A549 (cell line): ENCODE results near the gene SLC8A1. TPM values are rescaled to one million over a fixed set of nuclear protein-coding genes. Genes with fewer than 3 reads are reported as not detected.

Experiments used
- ATAC-seq, 2 experiments: fragments of 200-7000 bp in 1 of 2; fragments of >200 bp in 1 of 2; cut with Nextera tagmentation in 1 of 2; cut with Tn5 transposase in 1 of 2; 3 replicates each; pipeline versions ENCODE4 v1.8.0 to v1.9.1; 2018 to 2020; ENCODE audit warnings: mild to moderate bottlenecking in 1 of 2, moderate library complexity in 1 of 2
- CTCF ChIA-PET: fragments of 300-600 bp; sonication (Branson Sonifier 250); formaldehyde crosslinking; extraction: SDS; loops from one replicate; lab custom pipeline; 2021; ENCODE audit warnings: antibody characterized with exemption, inconsistent platforms; lab: Yijun Ruan, JAX
- POLR2A ChIA-PET: fragments of 350-600 bp; formaldehyde crosslinking; extraction: SDS; loops from one replicate; lab custom pipeline; 2021; ENCODE audit warnings: antibody characterized with exemption, inconsistent platforms; lab: Yijun Ruan, JAX
- DNase-seq, 2 experiments: peaks; one replicate each; pipeline versions ENCODE4 v3.0.0 to v3.0.0-alpha.2; 2011 to 2016; ENCODE audit warnings: low read depth in 1 of 2, low spot score in 1 of 2
- FAIRE-seq: peaks from 2 replicates; lab custom pipeline; 2011; peaks lifted over from hg19 to GRCh38; lab: Jason Lieb, UNC
- H3K27ac ChIP-seq, 2 experiments: fragments of >200 bp; sonication (Bioruptor Twin); formaldehyde crosslinking; 3 replicates each; pipeline ENCODE4 v1.5.1; 2016 to 2017
- H3K4me1 ChIP-seq: fragments of >200 bp; sonication (Bioruptor Twin); formaldehyde crosslinking; 3 replicates; pipeline ENCODE4 v1.6.1; 2016
- H3K4me2 ChIP-seq: fragments of >200 bp; sonication (Bioruptor Twin); formaldehyde crosslinking; 3 replicates; pipeline ENCODE4 v1.6.1; 2016
- H3K4me3 ChIP-seq: fragments of >200 bp; sonication (Bioruptor Twin); formaldehyde crosslinking; 3 replicates; pipeline ENCODE4 v1.5.1; 2016
- H3K9me3 ChIP-seq: fragments of >200 bp; sonication (Bioruptor Twin); formaldehyde crosslinking; 3 replicates; pipeline ENCODE4 v1.6.1; 2016
- BCL3 ChIP-seq: fragments of >200 bp; sonication (Bioruptor Twin); formaldehyde crosslinking; IDR thresholded peaks from 3 replicates; pipeline ENCODE4 v1.6.1; 2016
- CBX8 ChIP-seq: fragments of 200-600 bp; sonication (generic); IDR thresholded peaks from 2 replicates; pipeline ENCODE4 v1.6.1; 2016
- CHD4 ChIP-seq: fragments of 200-600 bp; sonication (generic); IDR thresholded peaks from 2 replicates; pipeline ENCODE4 v1.6.1; 2016; ENCODE audit warnings: antibody characterized with exemption, mild to moderate bottlenecking, borderline replicate concordance
- E2F6 ChIP-seq: IDR thresholded peaks from 2 replicates; pipeline ENCODE4 v1.6.1; 2012; ENCODE audit warnings: low read depth, borderline replicate concordance
- EHF ChIP-seq: fragments of 250-450 bp; sonication (Bioruptor Pico); IDR thresholded peaks from 2 replicates; pipeline ENCODE4 v1.5.0; 2020; ENCODE audit warnings: mild to moderate bottlenecking
- EHMT2 ChIP-seq: fragments of 200-600 bp; sonication (generic); IDR thresholded peaks from 2 replicates; pipeline ENCODE4 v1.6.1; 2016; ENCODE audit warnings: antibody characterized with exemption, low read depth, mild to moderate bottlenecking, moderate library complexity
- ELK1 ChIP-seq: fragments of 150-350 bp; IDR thresholded peaks from 2 replicates; pipeline ENCODE4 v1.6.1; 2014; ENCODE audit warnings: low read depth, mild to moderate bottlenecking, low read length
- FOSB ChIP-seq: fragments of 250-450 bp; sonication (Bioruptor Pico); IDR thresholded peaks from 2 replicates; pipeline ENCODE4 v1.5.0; 2020; ENCODE audit warnings: mild to moderate bottlenecking, moderate library complexity
- FOXS1 ChIP-seq: fragments of 250-450 bp; sonication (Bioruptor Pico); IDR thresholded peaks from 2 replicates; pipeline ENCODE4 v1.5.0; 2020; ENCODE audit warnings: mild to moderate bottlenecking, moderate library complexity
- GATA3 ChIP-seq: IDR thresholded peaks from 2 replicates; pipeline ENCODE4 v1.6.1; 2012; ENCODE audit warnings: borderline replicate concordance
- HDAC2 ChIP-seq: fragments of 200-600 bp; sonication (generic); IDR thresholded peaks from 2 replicates; pipeline ENCODE4 v1.6.1; 2016
- HES2 ChIP-seq: fragments of >200 bp; sonication (Bioruptor Twin); formaldehyde crosslinking; IDR thresholded peaks from 2 replicates; pipeline ENCODE4 v1.6.1; 2016
- HEYL ChIP-seq: fragments of 250-450 bp; sonication (Bioruptor Pico); IDR thresholded peaks from 2 replicates; pipeline ENCODE4 v1.8.0; 2021; ENCODE audit warnings: mild to moderate bottlenecking, moderate library complexity
- JUNB ChIP-seq: fragments of >200 bp; sonication (Bioruptor Twin); formaldehyde crosslinking; IDR thresholded peaks from 2 replicates; pipeline ENCODE4 v1.6.1; 2016
- KDM5A ChIP-seq: fragments of 200-600 bp; sonication (generic); IDR thresholded peaks from 2 replicates; pipeline ENCODE4 v1.6.1; 2016; ENCODE audit warnings: antibody characterized with exemption, mild to moderate bottlenecking
- MAFK ChIP-seq: fragments of 450-650 bp; IDR thresholded peaks from 2 replicates; pipeline ENCODE4 v1.6.1; 2014; ENCODE audit not compliant: partially characterized antibody
- MAX ChIP-seq: IDR thresholded peaks from 2 replicates; pipeline ENCODE4 v1.6.1; 2012
- MYC ChIP-seq: IDR thresholded peaks from 2 replicates; pipeline ENCODE4 v1.6.1; 2012; ENCODE audit warnings: mild to moderate bottlenecking, inconsistent platforms, low read length, improper control_type of control experiment, borderline replicate concordance
- NFE2L2 ChIP-seq: fragments of 150-350 bp; conservative IDR thresholded peaks from 2 replicates; pipeline ENCODE4 v1.6.1; 2014; ENCODE audit warnings: low read length
- NPAS2 ChIP-seq: fragments of 250-450 bp; sonication (Bioruptor Pico); IDR thresholded peaks from 2 replicates; pipeline ENCODE4 v1.8.0; 2022; ENCODE audit warnings: mild to moderate bottlenecking, moderate library complexity, borderline replicate concordance
- NR3C1 ChIP-seq: fragments of >200 bp; sonication (Bioruptor Twin); formaldehyde crosslinking; IDR thresholded peaks from 3 replicates; pipeline ENCODE4 v1.6.1; 2017
- PBX3 ChIP-seq: IDR thresholded peaks from 2 replicates; pipeline ENCODE4 v1.6.1; 2012
- POLR2AphosphoS2 ChIP-seq: conservative IDR thresholded peaks from 2 replicates; pipeline ENCODE4 v1.6.1; 2012; ENCODE audit warnings: low read length, improper control_type of control experiment, inconsistent platforms
- RCOR1 ChIP-seq: fragments of 150-350 bp; IDR thresholded peaks from 2 replicates; pipeline ENCODE4 v1.6.1; 2014; ENCODE audit warnings: antibody characterized with exemption, low read length, low read depth
- SMC3 ChIP-seq: fragments of >200 bp; sonication (Bioruptor Twin); formaldehyde crosslinking; IDR thresholded peaks from 3 replicates; pipeline ENCODE4 v1.6.1; 2018; ENCODE audit warnings: inconsistent platforms
- SREBF2 ChIP-seq: fragments of 450-650 bp; IDR thresholded peaks from 2 replicates; pipeline ENCODE4 v1.6.1; 2014; ENCODE audit warnings: mild to moderate bottlenecking, moderate library complexity
- TP53 ChIP-seq: fragments of 250-450 bp; sonication (Bioruptor Pico); IDR thresholded peaks from 2 replicates; pipeline ENCODE4 v1.5.0; 2021; ENCODE audit warnings: mild to moderate bottlenecking, moderate library complexity
- USF2 ChIP-seq: fragments of 450-650 bp; IDR thresholded peaks from 2 replicates; pipeline ENCODE4 v1.6.1; 2014; ENCODE audit warnings: antibody characterized with exemption
- ZC3H11A ChIP-seq: fragments of 450-650 bp; IDR thresholded peaks from 2 replicates; pipeline ENCODE4 v1.6.1; 2014; ENCODE audit warnings: antibody characterized with exemption, mild to moderate bottlenecking
- ZFP36 ChIP-seq: fragments of 450-650 bp; IDR thresholded peaks from 2 replicates; pipeline ENCODE4 v1.6.1; 2014; ENCODE audit warnings: borderline replicate concordance; ENCODE audit not compliant: partially characterized antibody
- WGBS: methylation state at CpG from one replicate; pipeline ENCODE4 v1.1.6; 2017; ENCODE audit errors: missing lambda C conversion rate; 5-methylcytosine and 5-hydroxymethylcytosine counted together
- polyA plus RNA-seq, 4 experiments: library from polyadenylated mRNA; depleted of rRNA in 3 of 4; stranded (reverse); fragments of >200 nt; fragmentation: RNase III in 1 of 4; extraction: RNeasy Plus Mini Kit Qiagen cat#74134 plus additional on column Dnase treatment in 1 of 4; gene quantifications; 2 replicates in 3 of 4; 3 replicates in 1 of 4; pipeline ENCODE4 v1.2.3, GENCODE V29; 2011 to 2017

The SLC8A1 gene
- polyA plus RNA-seq, 2 of the 4 experiments (the other 2 are of a cell fraction) = 0.28 to 0.92 TPM

- no peak overlapping the region for H3K27ac ChIP-seq
- FAIRE-seq (no peak), DNase-seq (no peak), ATAC-seq (no peak)
- CTCF ChIA-PET = interaction anchor here (0.6 kb wide), 1 partner anchor 56 kb away, joined by 3 read pairs; no protein-coding TSS in a partner anchor
- no peak overlapping the region for H3K4me3 ChIP-seq
- no peak overlapping the region for H3K4me2 ChIP-seq
- TF ChIP-seq EHF (CRISPR knock-in tag) = no peak
- TF ChIP-seq GATA3 = no peak
- TF ChIP-seq ZFP36 = no peak
- no peak for TF ChIP-seq ZC3H11A
- TF ChIP-seq NR3C1 = no peak
- no peak for TF ChIP-seq POLR2AphosphoS2
- TF ChIP-seq E2F6 = no peak
- TF ChIP-seq CHD4 = no peak
- no peak for TF ChIP-seq PBX3
- no peak for TF ChIP-seq MAFK
- TF ChIP-seq BCL3 = no peak
- no peak for TF ChIP-seq CBX8
- no peak for TF ChIP-seq HEYL
- no peak for TF ChIP-seq SMC3
- no peak for TF ChIP-seq FOXS1
- no peak for TF ChIP-seq EHMT2
- no peak for TF ChIP-seq RCOR1
- no peak for TF ChIP-seq HDAC2
- POLR2A ChIA-PET = no interaction called here
- WGBS = 31% methylated on average over 1 of the region's 1 CpG
- H3K4me1 ChIP-seq = no peaks in the 10 kb centered on the region
- H3K9me3 ChIP-seq = no peaks in the 10 kb centered on the region
Observed at GRCh38 chr2:40344364-40344763, 107.5 kb downstream of the SLC8A1 start.

- FAIRE-seq (no peak), ATAC-seq (peak in 1 of 2 experiments; percentile 45; a peak in 2 of 6 replicates), DNase-seq (peak in 1 of 2 experiments; percentile 13)
- Histone ChIP-seq H3K4me3 (no peak overlapping the region), H3K27ac (no peak overlapping the region), H3K4me2 (no peak overlapping the region), H3K4me1 (no peaks in the 10 kb centered on the region), H3K9me3 (no peaks in the 10 kb centered on the region)
- ChIA-PET CTCF (no interaction called here), POLR2A (no interaction called here)
- TF ChIP-seq NPAS2 = no peak
- TF ChIP-seq KDM5A = no peak
- WGBS = 21% methylated on average over 2 of the region's 2 CpGs
Observed at GRCh38 chr2:40343902-40344301, 108.0 kb downstream of the SLC8A1 start.

- WGBS = 43% methylated on average over 1 of the region's 1 CpG
- H3K4me3 ChIP-seq = no peak overlapping the region
- H3K9me3 ChIP-seq = no peaks in the 10 kb centered on the region
- ATAC-seq (no peak), FAIRE-seq (no peak), DNase-seq (no peak)
- POLR2A ChIA-PET = no interaction called here
- no peaks in the 10 kb centered on the region for H3K4me1 ChIP-seq
- CTCF ChIA-PET = interaction anchor here (0.6 to 2.2 kb wide), 3 partner anchors 96 to 213 kb away, joined by 4 to 5 read pairs (median 4); no protein-coding TSS in a partner anchor
- no peak overlapping the region for H3K27ac ChIP-seq
- H3K4me2 ChIP-seq = no peak overlapping the region
- TF ChIP-seq NR3C1 (no peak), MYC (no peak), FOXS1 (no peak), NFE2L2 (no peak), USF2 (no peak), FOSB (CRISPR knock-in tag) (no peak), ZFP36 (no peak), E2F6 (no peak), BCL3 (no peak), SREBF2 (no peak), ELK1 (no peak), HES2 (no peak), TP53 (CRISPR knock-in tag) (no peak), JUNB (no peak), MAX (no peak), GATA3 (no peak)
Observed at GRCh38 chr2:40341198-40341597, 110.7 kb downstream of the SLC8A1 start.
